HepG2 (cell line): Measurements from ENCODE around the gene GALR2. TPM values are rescaled to one million over a fixed set of nuclear protein-coding genes. Genes with fewer than 3 reads are reported as not detected.
A peak's percentile ranks its signal among the peaks of the same experiment; 100 is the strongest.

Source experiments
- ARNT2 ChIP-seq: sonication (generic); formaldehyde crosslinking; IDR thresholded peaks from 2 replicates; pipeline ENCODE4 v1.8.0; 2022; ENCODE audit warnings: mild to moderate bottlenecking, low read depth, missing genetic modification reagents, moderate library complexity
- EHMT2 ChIP-seq: fragments of 200-600 bp; sonication (generic); IDR thresholded peaks from 2 replicates; pipeline ENCODE4 v1.7.0; 2017; ENCODE audit warnings: antibody characterized with exemption, low read depth, low read length, borderline replicate concordance
- EP300 ChIP-seq, 3 experiments: sonication (generic) in 1 of 3; formaldehyde crosslinking in 1 of 3; IDR thresholded peaks; 2 replicates each; pipeline versions ENCODE4 v1.5.1 to v1.6.1; 2011 to 2020; ENCODE audit warnings: low read depth in 2 of 3, low read length in 2 of 3, borderline replicate concordance in 1 of 3, improper control_type of control experiment in 1 of 3, mild to moderate bottlenecking in 1 of 3, missing genetic modification reagents in 1 of 3, moderate library complexity in 1 of 3
- FOXO4 ChIP-seq: sonication (generic); formaldehyde crosslinking; conservative IDR thresholded peaks from 2 replicates; pipeline ENCODE4 v1.8.1; 2023; ENCODE audit warnings: missing genetic modification reagents
- GTF2F1 ChIP-seq: fragments of 150-350 bp; IDR thresholded peaks from 2 replicates; pipeline ENCODE4 v1.6.1; 2014; ENCODE audit warnings: low read length
- KAT7 ChIP-seq: IDR thresholded peaks from 2 replicates; pipeline ENCODE4 v1.6.1; 2018; ENCODE audit warnings: borderline replicate concordance, missing compliant biosample characterization
- ZBTB2 ChIP-seq: sonication (generic); formaldehyde crosslinking; IDR thresholded peaks from 2 replicates; pipeline ENCODE4 v1.8.0; 2022; ENCODE audit warnings: low read depth, missing genetic modification reagents
- ZFP1 ChIP-seq: IDR thresholded peaks from 2 replicates; pipeline ENCODE4 v1.6.1; 2016
- ZGPAT ChIP-seq: IDR thresholded peaks from 2 replicates; pipeline ENCODE4 v1.6.1; 2016; ENCODE audit warnings: mild to moderate bottlenecking
- ZNF263 ChIP-seq: sonication (generic); formaldehyde crosslinking; IDR thresholded peaks from 2 replicates; pipeline ENCODE4 v1.4.0; 2020; ENCODE audit warnings: missing genetic modification reagents
- ZNF281 ChIP-seq: sonication (generic); formaldehyde crosslinking; IDR thresholded peaks from 2 replicates; pipeline ENCODE4 v1.4.0; 2020; ENCODE audit warnings: missing genetic modification reagents, borderline replicate concordance
- ZNF543 ChIP-seq: sonication (generic); formaldehyde crosslinking; IDR thresholded peaks from 2 replicates; pipeline ENCODE4 v1.4.0; 2020; ENCODE audit warnings: mild to moderate bottlenecking, missing genetic modification reagents
- ZNF558 ChIP-seq: sonication (generic); formaldehyde crosslinking; IDR thresholded peaks from 2 replicates; pipeline ENCODE4 v1.9.0; 2022; ENCODE audit warnings: mild to moderate bottlenecking, missing genetic modification reagents, borderline replicate concordance
- ZNF674 ChIP-seq: sonication (generic); formaldehyde crosslinking; IDR thresholded peaks from 2 replicates; pipeline ENCODE4 v1.5.0; 2020; ENCODE audit warnings: low read depth, mild to moderate bottlenecking, missing genetic modification reagents
- ZNF710 ChIP-seq: sonication (generic); formaldehyde crosslinking; IDR thresholded peaks from 2 replicates; pipeline ENCODE4 v1.5.0; 2020; ENCODE audit warnings: mild to moderate bottlenecking, missing genetic modification reagents, borderline replicate concordance
- ZNF780A ChIP-seq: sonication (generic); formaldehyde crosslinking; IDR thresholded peaks from 2 replicates; pipeline ENCODE4 v1.8.0; 2022; ENCODE audit warnings: mild to moderate bottlenecking, missing genetic modification reagents, moderate library complexity
- polyA plus RNA-seq, 8 experiments: library from polyadenylated mRNA; depleted of rRNA in 3 of 8; stranded (reverse) in 7 of 8; unstranded in 1 of 8; fragments of >200 nt; fragmentation: Illumina TruSeq in 4 of 8; extraction: Trizol in 4 of 8; gene quantifications; 2 replicates each; pipeline versions ENCODE4 v1.2.1 to v1.2.3, GENCODE V29; 2011 to 2016; ENCODE audit warnings: low read depth in 4 of 8, missing spikeins in 1 of 8, mixed read lengths in 1 of 8; ENCODE audit not compliant: insufficient read depth in 1 of 8
- total RNA-seq, 5 experiments: library from RNA; depleted of rRNA; stranded (reverse); fragments of >200 nt; fragmentation: Illumina TruSeq; extraction: Trizol; gene quantifications; 2 replicates each; pipeline ENCODE4 v1.2.3, GENCODE V29; 2016; ENCODE audit warnings: low read depth in 1 of 5

The GALR2 gene
- total and polyA plus RNA-seq, 2 of the 13 experiments (the other 11 are each of a cell fraction or from before 2014, with no cell fraction given): 0.48 to 0.58 TPM

GRCh38 chr17:76079956-76080767 is 5.6 kb downstream of the GALR2 start (continued):
- peak; percentile 64 for TF ChIP-seq ZNF281 (CRISPR knock-in tag)
- no peak for TF ChIP-seq ZGPAT
- TF ChIP-seq FOXO4: 0 out of 2 replicates have a peak, but pooled peaks have one; percentile 60
- TF ChIP-seq ZBTB2 (CRISPR knock-in tag): peak; percentile 55; the same call in 1 of the 2 replicates
- TF ChIP-seq ZNF543 (CRISPR knock-in tag): no peak
- no peak for TF ChIP-seq ZNF674 (CRISPR knock-in tag)
- TF ChIP-seq ZNF263: no peak
- no peak for TF ChIP-seq GTF2F1
- no peak for TF ChIP-seq EHMT2
- TF ChIP-seq ARNT2 (CRISPR knock-in tag): 0 out of 2 replicates have a peak, but pooled peaks have one; percentile 33
- TF ChIP-seq ZNF558 (CRISPR knock-in tag): 0 out of 2 replicates have a peak, but pooled peaks have one; percentile 62
- no peak for TF ChIP-seq ZFP1 (CRISPR knock-in tag)
- TF ChIP-seq ZNF780A (CRISPR knock-in tag): 0 out of 2 replicates have a peak, but pooled peaks have one; percentile 39
- TF ChIP-seq KAT7 (CRISPR knock-in tag): no peak
- peak; percentile 14; the same call in 1 of the 2 replicates for TF ChIP-seq ZNF710 (CRISPR knock-in tag)
- no peak for TF ChIP-seq EP300 (IDR thresholded peaks at IDR 0.05; ENCODE audit: low read depth in 2 of 2, low read length in 2 of 2)
- TF ChIP-seq EP300 (CRISPR knock-in tag; IDR thresholded peaks at IDR 0.05; ENCODE audit: borderline replicate concordance): 0 out of 2 replicates have a peak, but pooled peaks have one; percentile 18
